ENCODE results near the gene GPC6.

Gene GPC6

GRCh38 chr13:94093652-94094315, 867.2 kb downstream of the GPC6 start:
- H3K4me1 ChIP-seq (ENCODE audit: control insufficient read depth in 1 of 2, insufficient read depth in 2 of 2, low read length in 2 of 2), result no peaks in the 10 kb centered on the region
- H3K23ac ChIP-seq (ENCODE audit: low read length), result no peak overlapping the region
- H4K12ac ChIP-seq (ENCODE audit: low read depth, low read length), result no peak overlapping the region
- no peak overlapping the region for H3K14ac ChIP-seq (ENCODE audit: low read length)
- DNase-seq, result no peak
- H4K8ac ChIP-seq (ENCODE audit: low read depth, low read length), result no peak overlapping the region
- H3K27me3 ChIP-seq (ENCODE audit: insufficient read depth, low read length), result no peaks in the 10 kb centered on the region
- H3K4me2 ChIP-seq (ENCODE audit: low read length), result no peak overlapping the region
- H2BK120ac ChIP-seq (ENCODE audit: insufficient read depth, low read length, poor library complexity), result no peak overlapping the region
- no peak overlapping the region for H3K4ac ChIP-seq (ENCODE audit: low read depth, low read length)
- H2BK12ac ChIP-seq (ENCODE audit: low read length), result no peak overlapping the region
- H3K9ac ChIP-seq (ENCODE audit: low read length), result no peak overlapping the region
- no peak overlapping the region for H2AK5ac ChIP-seq (ENCODE audit: low read length)
- H4K91ac ChIP-seq (ENCODE audit: low read depth, low read length), result no peak overlapping the region
- WGBS (ENCODE audit: extremely low coverage, insufficient coverage, insufficient read length), result no CpG with 5 or more reads among the region's 2 CpGs
- H3K4me3 ChIP-seq (ENCODE audit: low read depth, low read length), result no peak overlapping the region
- no peak overlapping the region for H3K18ac ChIP-seq (ENCODE audit: low read length)
- no peak overlapping the region for H3K27ac ChIP-seq (ENCODE audit: low read depth, low read length)
- H3K79me1 ChIP-seq (ENCODE audit: low read length), result no peaks in the 10 kb centered on the region
- no peaks in the 10 kb centered on the region for H3K36me3 ChIP-seq (ENCODE audit: control insufficient read depth in 1 of 2, insufficient read depth in 2 of 2, low read length in 2 of 2)
- no peaks in the 10 kb centered on the region for H3K9me3 ChIP-seq (ENCODE audit: insufficient read depth, low read depth, low read length)
- H2BK5ac ChIP-seq (ENCODE audit: low read depth, low read length, poor library complexity), result no peak overlapping the region
- H3K79me2 ChIP-seq (ENCODE audit: control insufficient read depth, insufficient read depth, low read length, poor library complexity), result no peaks in the 10 kb centered on the region
- no peak overlapping the region for H2AFZ ChIP-seq (ENCODE audit: insufficient read depth, low read length, poor library complexity)

GRCh38 chr13:94109715-94110374, 883.2 kb downstream of the GPC6 start:
- no peak overlapping the region for H3K4me3 ChIP-seq (ENCODE audit: low read depth, low read length)
- no peak overlapping the region for H3K18ac ChIP-seq (ENCODE audit: low read length)
- H3K4ac ChIP-seq (ENCODE audit: low read depth, low read length), result no peak overlapping the region
- no peak overlapping the region for H4K12ac ChIP-seq (ENCODE audit: low read depth, low read length)
- H4K91ac ChIP-seq (ENCODE audit: low read depth, low read length), result no peak overlapping the region
- no peak overlapping the region for H3K4me2 ChIP-seq (ENCODE audit: low read length)
- no peaks in the 10 kb centered on the region for H3K4me1 ChIP-seq (ENCODE audit: control insufficient read depth in 1 of 2, insufficient read depth in 2 of 2, low read length in 2 of 2)
- no peaks in the 10 kb centered on the region for H3K36me3 ChIP-seq (ENCODE audit: control insufficient read depth in 1 of 2, insufficient read depth in 2 of 2, low read length in 2 of 2)
- no peaks in the 10 kb centered on the region for H3K9me3 ChIP-seq (ENCODE audit: insufficient read depth, low read depth, low read length)
- no peak overlapping the region for H2AK5ac ChIP-seq (ENCODE audit: low read length)
- no peak overlapping the region for H3K9ac ChIP-seq (ENCODE audit: low read length)
- no peak overlapping the region for H3K23ac ChIP-seq (ENCODE audit: low read length)
- no peaks in the 10 kb centered on the region for H3K79me2 ChIP-seq (ENCODE audit: control insufficient read depth, insufficient read depth, low read length, poor library complexity)
- no CpG with 5 or more reads among the region's 2 CpGs for WGBS (ENCODE audit: extremely low coverage, insufficient coverage, insufficient read length)
- DNase-seq, result no peak
- no peak overlapping the region for H2AFZ ChIP-seq (ENCODE audit: insufficient read depth, low read length, poor library complexity)
- H3K14ac ChIP-seq (ENCODE audit: low read length), result no peak overlapping the region
- H2BK120ac ChIP-seq (ENCODE audit: insufficient read depth, low read length, poor library complexity), result no peak overlapping the region
- no peak overlapping the region for H4K8ac ChIP-seq (ENCODE audit: low read depth, low read length)
- H2BK5ac ChIP-seq (ENCODE audit: low read depth, low read length, poor library complexity), result no peak overlapping the region
- H2BK12ac ChIP-seq (ENCODE audit: low read length), result no peak overlapping the region
- no peak overlapping the region for H3K27ac ChIP-seq (ENCODE audit: low read depth, low read length)
- H3K27me3 ChIP-seq (ENCODE audit: insufficient read depth, low read length), result no peaks in the 10 kb centered on the region
- H3K79me1 ChIP-seq (ENCODE audit: low read length), result no peaks in the 10 kb centered on the region

GRCh38 chr13:94112227-94112626, 885.6 kb downstream of the GPC6 start:
- H3K27ac ChIP-seq (ENCODE audit: low read depth, low read length), result no peak overlapping the region

GRCh38 chr13:94112731-94113130, 886.1 kb downstream of the GPC6 start:
- Histone ChIP-seq H3K79me1 (ENCODE audit: low read length) (no peaks in the 10 kb centered on the region), H4K8ac (ENCODE audit: low read depth, low read length) (no peak overlapping the region), H3K4me2 (ENCODE audit: low read length) (no peak overlapping the region), H3K79me2 (ENCODE audit: control insufficient read depth, insufficient read depth, low read length, poor library complexity) (no peaks in the 10 kb centered on the region), H2AK5ac (ENCODE audit: low read length) (no peak overlapping the region), H2BK12ac (ENCODE audit: low read length) (no peak overlapping the region), H3K27me3 (ENCODE audit: insufficient read depth, low read length) (no peaks in the 10 kb centered on the region), H3K14ac (ENCODE audit: low read length) (no peak overlapping the region), H3K4ac (ENCODE audit: low read depth, low read length) (no peak overlapping the region), H3K4me1 (ENCODE audit: control insufficient read depth in 1 of 2, insufficient read depth in 2 of 2, low read length in 2 of 2) (no peaks in the 10 kb centered on the region), H3K23ac (ENCODE audit: low read length) (no peak overlapping the region), H3K9me3 (ENCODE audit: insufficient read depth, low read depth, low read length) (no peaks in the 10 kb centered on the region), H3K27ac (ENCODE audit: low read depth, low read length) (no peak overlapping the region), H2AFZ (ENCODE audit: insufficient read depth, low read length, poor library complexity) (no peak overlapping the region), H2BK120ac (ENCODE audit: insufficient read depth, low read length, poor library complexity) (no peak overlapping the region), H3K4me3 (ENCODE audit: low read depth, low read length) (no peak overlapping the region), H4K91ac (ENCODE audit: low read depth, low read length) (no peak overlapping the region), H3K36me3 (ENCODE audit: control insufficient read depth in 1 of 2, insufficient read depth in 2 of 2, low read length in 2 of 2) (no peaks in the 10 kb centered on the region), H3K18ac (ENCODE audit: low read length) (no peak overlapping the region), H3K9ac (ENCODE audit: low read length) (no peak overlapping the region), H2BK5ac (ENCODE audit: low read depth, low read length, poor library complexity) (no peak overlapping the region), H4K12ac (ENCODE audit: low read depth, low read length) (no peak overlapping the region)
- no peak for DNase-seq
- no CpG with 5 or more reads among the region's 2 CpGs for WGBS (ENCODE audit: extremely low coverage, insufficient coverage, insufficient read length)

More at GRCh38 chr13:94112227-94112626, 885.6 kb downstream of the GPC6 start:
- H3K23ac ChIP-seq (ENCODE audit: low read length), result no peak overlapping the region
- H4K91ac ChIP-seq (ENCODE audit: low read depth, low read length), result no peak overlapping the region
- no peaks in the 10 kb centered on the region for H3K36me3 ChIP-seq (ENCODE audit: control insufficient read depth in 1 of 2, insufficient read depth in 2 of 2, low read length in 2 of 2)
- no peak overlapping the region for H3K4me3 ChIP-seq (ENCODE audit: low read depth, low read length)
- no peaks in the 10 kb centered on the region for H3K4me1 ChIP-seq (ENCODE audit: control insufficient read depth in 1 of 2, insufficient read depth in 2 of 2, low read length in 2 of 2)
- H3K79me1 ChIP-seq (ENCODE audit: low read length), result no peaks in the 10 kb centered on the region
- H3K79me2 ChIP-seq (ENCODE audit: control insufficient read depth, insufficient read depth, low read length, poor library complexity), result no peaks in the 10 kb centered on the region
- no peak overlapping the region for H4K8ac ChIP-seq (ENCODE audit: low read depth, low read length)
- H2AK5ac ChIP-seq (ENCODE audit: low read length), result no peak overlapping the region
- no peak for DNase-seq
- H2BK12ac ChIP-seq (ENCODE audit: low read length), result no peak overlapping the region
- H3K18ac ChIP-seq (ENCODE audit: low read length), result no peak overlapping the region
- H2AFZ ChIP-seq (ENCODE audit: insufficient read depth, low read length, poor library complexity), result no peak overlapping the region
- H3K4me2 ChIP-seq (ENCODE audit: low read length), result no peak overlapping the region
- no peak overlapping the region for H4K12ac ChIP-seq (ENCODE audit: low read depth, low read length)
- H2BK5ac ChIP-seq (ENCODE audit: low read depth, low read length, poor library complexity), result no peak overlapping the region
- WGBS (ENCODE audit: extremely low coverage, insufficient coverage, insufficient read length), result no CpG with 5 or more reads among the region's 3 CpGs
- no peak overlapping the region for H3K4ac ChIP-seq (ENCODE audit: low read depth, low read length)
- H3K9me3 ChIP-seq (ENCODE audit: insufficient read depth, low read depth, low read length), result no peaks in the 10 kb centered on the region
- H3K27me3 ChIP-seq (ENCODE audit: insufficient read depth, low read length), result no peaks in the 10 kb centered on the region
- H2BK120ac ChIP-seq (ENCODE audit: insufficient read depth, low read length, poor library complexity), result no peak overlapping the region
- no peak overlapping the region for H3K14ac ChIP-seq (ENCODE audit: low read length)
- no peak overlapping the region for H3K9ac ChIP-seq (ENCODE audit: low read length)
